Upper lobe of left lung (tissue), 4 donors: ENCODE measurements around the gene SYT14.

Experiments used
- CTCF ChIP-seq, 6 experiments: fragments of 450-650 bp in 4 of 6; fragments of 200-600 bp in 2 of 6; sonication (generic) in 2 of 6; IDR thresholded peaks; one replicate each; pipeline ENCODE4 v1.5.1; 2016 to 2019; ENCODE audit warnings: antibody characterized with exemption in 6 of 6
- EP300 ChIP-seq, 4 donors: sonication (generic); formaldehyde crosslinking; IDR thresholded peaks; one replicate each; pipeline ENCODE4 v1.5.1; 2017; ENCODE audit warnings: antibody characterized with exemption in 4 of 4, control low read depth in 2 of 4
- POLR2A ChIP-seq, 4 donors: fragments of 450-650 bp; IDR thresholded peaks; one replicate each; pipeline ENCODE4 v1.5.1; 2016 to 2017; ENCODE audit warnings: antibody characterized with exemption in 4 of 4, mild to moderate bottlenecking in 2 of 4
- POLR2AphosphoS5 ChIP-seq, 2 donors: sonication (generic); formaldehyde crosslinking; IDR thresholded peaks; one replicate each; pipeline ENCODE4 v1.5.1; 2017; ENCODE audit warnings: antibody characterized with exemption in 2 of 2

GRCh38 chr1:209999005-209999404 lies 61.0 kb downstream of the SYT14 start:
- no peak for TF ChIP-seq CTCF (IDR thresholded peaks at IDR 0.05)
- TF ChIP-seq POLR2A (IDR thresholded peaks at IDR 0.05), result no peak
- TF ChIP-seq EP300 (IDR thresholded peaks at IDR 0.05), result no peak
- TF ChIP-seq POLR2AphosphoS5 (IDR thresholded peaks at IDR 0.05), result no peak
